ENCODE data around the gene IKZF1. TPM values are rescaled to one million over a fixed set of nuclear protein-coding genes. Genes with fewer than 3 reads are reported as not detected.

The IKZF1 gene
- total RNA-seq, 1 donor: under 0.01 TPM

DNA sequence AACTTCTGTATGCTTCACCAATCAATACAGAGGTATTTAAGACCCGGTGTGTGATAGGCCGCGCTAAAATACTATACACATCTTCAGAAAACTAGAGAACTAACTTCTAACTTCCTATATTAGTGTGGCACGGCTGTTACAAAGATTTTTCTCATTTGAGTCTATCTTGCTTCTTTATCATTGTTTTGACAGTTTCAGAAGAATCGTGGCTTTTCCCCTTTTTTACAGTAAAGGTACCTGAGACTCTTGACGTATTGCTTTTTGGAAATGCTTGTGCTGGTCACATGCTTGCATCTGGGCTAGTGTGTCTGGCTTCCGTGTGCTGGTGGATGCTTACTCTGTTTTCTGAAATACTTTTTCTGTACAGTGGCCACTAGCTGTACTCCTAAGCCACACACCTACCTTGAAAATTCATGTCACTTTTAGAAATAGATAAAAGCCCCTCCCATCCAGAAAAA lies 12.7 kb downstream of the IKZF1 start:
- no peak for DNase-seq (ENCODE audit: insufficient read length, low spot score, missing footprints)
- H3K4me1 ChIP-seq (ENCODE audit: insufficient read depth, low read length): no peaks in the 10 kb centered on the region
- peaks cover 3% of the 10 kb centered on the region for H3K27me3 ChIP-seq (ENCODE audit: insufficient read depth, low read length)
- TF ChIP-seq, protein P1, sequence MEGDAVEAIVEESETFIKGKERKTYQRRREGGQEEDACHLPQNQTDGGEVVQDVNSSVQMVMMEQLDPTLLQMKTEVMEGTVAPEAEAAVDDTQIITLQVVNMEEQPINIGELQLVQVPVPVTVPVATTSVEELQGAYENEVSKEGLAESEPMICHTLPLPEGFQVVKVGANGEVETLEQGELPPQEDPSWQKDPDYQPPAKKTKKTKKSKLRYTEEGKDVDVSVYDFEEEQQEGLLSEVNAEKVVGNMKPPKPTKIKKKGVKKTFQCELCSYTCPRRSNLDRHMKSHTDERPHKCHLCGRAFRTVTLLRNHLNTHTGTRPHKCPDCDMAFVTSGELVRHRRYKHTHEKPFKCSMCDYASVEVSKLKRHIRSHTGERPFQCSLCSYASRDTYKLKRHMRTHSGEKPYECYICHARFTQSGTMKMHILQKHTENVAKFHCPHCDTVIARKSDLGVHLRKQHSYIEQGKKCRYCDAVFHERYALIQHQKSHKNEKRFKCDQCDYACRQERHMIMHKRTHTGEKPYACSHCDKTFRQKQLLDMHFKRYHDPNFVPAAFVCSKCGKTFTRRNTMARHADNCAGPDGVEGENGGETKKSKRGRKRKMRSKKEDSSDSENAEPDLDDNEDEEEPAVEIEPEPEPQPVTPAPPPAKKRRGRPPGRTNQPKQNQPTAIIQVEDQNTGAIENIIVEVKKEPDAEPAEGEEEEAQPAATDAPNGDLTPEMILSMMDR (IDR thresholded peaks at IDR 0.05; ENCODE audit: extremely low read depth, low read depth, low read length): no peak
- H3K4me2 ChIP-seq (ENCODE audit: insufficient read depth, low read length): no peak overlapping the region
- no peak overlapping the region for H3K4me3 ChIP-seq (ENCODE audit: insufficient read depth, low read length)
- no peaks in the 10 kb centered on the region for H3K36me3 ChIP-seq (ENCODE audit: insufficient read depth, low read length)
- no peak overlapping the region for H2AFZ ChIP-seq (ENCODE audit: low read length)
- no peaks in the 10 kb centered on the region for H3K9me3 ChIP-seq (ENCODE audit: low read depth, low read length)
- H3K27ac ChIP-seq (ENCODE audit: low read depth, low read length): no peak overlapping the region
- no peaks in the 10 kb centered on the region for H4K20me1 ChIP-seq (ENCODE audit: insufficient read depth, low read length)
- no peaks in the 10 kb centered on the region for H3K79me2 ChIP-seq (ENCODE audit: insufficient read depth, low read length)

DNA sequence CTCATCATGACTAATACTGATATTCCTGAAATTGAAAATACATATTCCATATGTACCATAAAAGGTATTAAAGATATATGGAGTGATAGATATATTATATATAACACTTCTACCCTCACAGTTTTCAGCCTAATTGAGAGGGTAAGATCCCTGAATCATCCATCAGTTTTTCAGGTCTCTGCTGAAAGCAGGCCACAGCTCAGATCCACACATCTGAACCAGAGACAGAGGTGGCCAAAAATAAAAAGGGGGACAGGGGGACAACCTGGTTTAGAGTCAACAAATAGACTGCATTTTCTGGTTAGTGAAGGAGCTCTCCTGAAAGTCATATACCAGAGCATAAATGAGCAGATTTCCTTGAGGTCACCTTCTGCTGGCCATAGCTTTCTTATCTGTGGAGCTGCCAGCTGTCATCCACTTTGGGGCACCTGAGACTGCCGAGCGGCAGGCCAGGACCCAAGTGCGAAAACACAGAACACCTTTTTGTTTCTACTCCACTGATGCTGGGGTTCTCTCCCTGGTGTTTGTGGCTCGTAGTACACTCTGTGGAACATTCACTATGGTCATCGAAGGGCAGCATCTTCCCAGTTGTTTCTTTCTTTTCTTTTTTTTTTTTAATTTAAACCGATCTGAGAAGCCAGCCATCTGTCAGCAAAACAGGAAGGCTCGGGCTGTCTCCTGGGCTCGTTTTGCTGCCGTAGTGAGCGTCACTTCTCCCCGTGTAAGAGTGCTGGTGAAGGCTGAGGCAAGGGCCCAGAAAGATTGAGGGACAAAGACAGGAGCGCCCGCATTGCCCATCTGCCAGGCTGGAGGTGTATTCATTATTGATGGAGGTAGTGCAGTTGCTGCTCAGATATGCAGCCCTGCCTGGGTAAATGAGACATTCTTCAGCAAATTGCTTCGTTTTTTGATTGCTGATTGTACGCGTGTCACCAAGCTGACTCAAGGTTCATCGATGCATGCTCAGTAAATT lies 13.5 kb downstream of the IKZF1 start:
- H4K20me1 ChIP-seq (ENCODE audit: insufficient read depth, low read length): no peaks in the 10 kb centered on the region
- H3K27ac ChIP-seq (ENCODE audit: low read depth, low read length): no peak overlapping the region
- DNase-seq (ENCODE audit: insufficient read length, low spot score, missing footprints): no peak
- no peak overlapping the region for H3K4me3 ChIP-seq (ENCODE audit: insufficient read depth, low read length)
- no peak overlapping the region for H3K4me2 ChIP-seq (ENCODE audit: insufficient read depth, low read length)
- no peaks in the 10 kb centered on the region for H3K9me3 ChIP-seq (ENCODE audit: low read depth, low read length)
- H3K36me3 ChIP-seq (ENCODE audit: insufficient read depth, low read length): no peaks in the 10 kb centered on the region
- no peaks in the 10 kb centered on the region for H3K4me1 ChIP-seq (ENCODE audit: insufficient read depth, low read length)
- no peaks in the 10 kb centered on the region for H3K27me3 ChIP-seq (ENCODE audit: insufficient read depth, low read length)
- no peaks in the 10 kb centered on the region for H3K79me2 ChIP-seq (ENCODE audit: insufficient read depth, low read length)
- TF ChIP-seq, protein P1 (IDR thresholded peaks at IDR 0.05; ENCODE audit: extremely low read depth, low read depth, low read length): no peak
- no peak overlapping the region for H2AFZ ChIP-seq (ENCODE audit: low read length)

DNA sequence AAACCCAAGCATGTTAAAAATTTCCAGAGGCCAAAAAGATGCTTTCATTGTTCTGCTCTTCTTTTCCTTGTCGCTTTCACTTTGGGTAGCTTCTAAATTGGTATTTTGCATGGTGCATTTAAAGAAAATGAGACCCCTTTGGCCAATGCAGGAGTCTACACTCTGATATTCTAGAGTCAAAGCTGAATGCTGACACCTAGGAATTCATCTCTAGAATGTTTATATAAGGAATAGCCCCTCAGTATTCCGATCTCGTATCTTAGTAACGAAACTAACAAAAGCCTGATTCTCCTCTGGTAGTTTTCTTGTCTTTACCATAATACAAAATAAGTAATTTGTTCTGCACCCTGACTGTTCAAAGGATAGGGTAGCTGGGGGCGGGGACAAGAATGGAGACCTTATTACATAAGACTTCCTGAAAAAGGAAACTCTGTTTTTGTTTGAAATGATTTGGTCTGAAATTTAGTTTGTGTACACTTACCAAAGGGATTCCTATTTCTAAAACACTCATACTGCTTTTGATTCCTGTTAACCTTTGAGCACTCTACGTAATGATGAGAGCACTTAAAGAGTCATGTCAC lies 17.1 kb downstream of the IKZF1 start:
- Histone ChIP-seq H4K20me1 (ENCODE audit: insufficient read depth, low read length) (no peaks in the 10 kb centered on the region), H2AFZ (ENCODE audit: low read length) (no peak overlapping the region), H3K27me3 (ENCODE audit: insufficient read depth, low read length) (no peaks in the 10 kb centered on the region), H3K79me2 (ENCODE audit: insufficient read depth, low read length) (no peaks in the 10 kb centered on the region), H3K9me3 (ENCODE audit: low read depth, low read length) (no peaks in the 10 kb centered on the region), H3K4me1 (ENCODE audit: insufficient read depth, low read length) (no peaks in the 10 kb centered on the region), H3K36me3 (ENCODE audit: insufficient read depth, low read length) (no peaks in the 10 kb centered on the region), H3K4me2 (ENCODE audit: insufficient read depth, low read length) (no peak overlapping the region), H3K4me3 (ENCODE audit: insufficient read depth, low read length) (no peak overlapping the region), H3K27ac (ENCODE audit: low read depth, low read length) (no peak overlapping the region)
- DNase-seq (ENCODE audit: insufficient read length, low spot score, missing footprints): no peak
- TF ChIP-seq, protein P1 (IDR thresholded peaks at IDR 0.05; ENCODE audit: extremely low read depth, low read depth, low read length): no peak

DNA sequence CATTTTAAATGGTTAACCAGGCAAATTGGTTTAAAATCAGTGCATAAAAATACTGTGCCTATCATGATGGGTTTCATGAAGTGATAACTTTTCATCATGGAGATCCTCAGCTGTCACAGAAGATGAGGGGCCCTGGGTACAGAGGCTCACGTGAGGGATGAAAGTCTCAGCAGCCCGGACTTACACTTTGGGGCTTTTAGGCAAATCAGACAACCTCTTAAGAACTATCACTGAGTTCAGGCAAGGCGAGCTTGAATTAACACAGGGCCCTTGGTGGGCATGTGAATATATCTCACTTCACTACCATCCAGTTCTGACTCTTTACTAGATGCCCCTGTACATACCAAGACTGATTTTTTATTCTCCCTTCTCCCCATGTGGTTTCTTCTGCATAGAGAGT lies 19.6 kb downstream of the IKZF1 start:
- TF ChIP-seq, protein P1 (IDR thresholded peaks at IDR 0.05; ENCODE audit: extremely low read depth, low read depth, low read length): no peak
- Histone ChIP-seq H3K27me3 (ENCODE audit: insufficient read depth, low read length) (no peaks in the 10 kb centered on the region), H3K4me3 (ENCODE audit: insufficient read depth, low read length) (no peak overlapping the region), H3K79me2 (ENCODE audit: insufficient read depth, low read length) (no peaks in the 10 kb centered on the region), H3K9me3 (ENCODE audit: low read depth, low read length) (no peaks in the 10 kb centered on the region), H4K20me1 (ENCODE audit: insufficient read depth, low read length) (no peaks in the 10 kb centered on the region), H2AFZ (ENCODE audit: low read length) (no peak overlapping the region), H3K4me2 (ENCODE audit: insufficient read depth, low read length) (no peak overlapping the region), H3K36me3 (ENCODE audit: insufficient read depth, low read length) (no peaks in the 10 kb centered on the region), H3K27ac (ENCODE audit: low read depth, low read length) (no peak overlapping the region), H3K4me1 (ENCODE audit: insufficient read depth, low read length) (no peaks in the 10 kb centered on the region)
- DNase-seq (ENCODE audit: insufficient read length, low spot score, missing footprints): no peak

Measured in osteoblast (primary cell).